ENCODE results near the gene IFRD1.

IFRD1 gene

GRCh38 chr7:112467867-112468266 lies 17.6 kb downstream of the IFRD1 start:
- FAIRE-seq, result no peak
- no peak for DNase-seq (ENCODE audit: insufficient read length, low spot score)
- no peak for TF ChIP-seq CTCF (IDR thresholded peaks at IDR 0.05; ENCODE audit: insufficient read depth, missing control alignments)

DNA sequence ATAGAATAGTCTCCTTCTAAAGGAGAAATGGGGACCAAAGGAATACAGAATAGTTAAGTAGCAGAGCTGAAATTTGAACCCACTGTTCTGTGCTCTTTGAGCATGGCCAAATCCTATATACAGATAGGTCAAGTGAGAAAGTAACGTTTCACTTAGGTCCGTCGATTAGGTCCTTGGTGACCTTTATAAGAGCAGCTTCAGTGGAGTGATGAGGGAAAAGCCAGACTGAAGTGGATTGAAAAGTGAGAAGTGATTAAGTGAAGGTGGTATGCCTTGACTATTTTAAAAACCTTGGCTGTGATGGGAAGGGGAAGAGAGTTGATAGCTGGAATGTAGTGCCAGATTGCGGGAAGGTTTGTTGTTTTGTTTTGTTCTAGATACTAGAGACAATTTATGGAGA lies 19.9 kb downstream of the IFRD1 start:
- TF ChIP-seq CTCF (IDR thresholded peaks at IDR 0.05; ENCODE audit: insufficient read depth, missing control alignments), result no peak
- DNase-seq (ENCODE audit: insufficient read length, low spot score), result no peak
- no peak for FAIRE-seq

DNA sequence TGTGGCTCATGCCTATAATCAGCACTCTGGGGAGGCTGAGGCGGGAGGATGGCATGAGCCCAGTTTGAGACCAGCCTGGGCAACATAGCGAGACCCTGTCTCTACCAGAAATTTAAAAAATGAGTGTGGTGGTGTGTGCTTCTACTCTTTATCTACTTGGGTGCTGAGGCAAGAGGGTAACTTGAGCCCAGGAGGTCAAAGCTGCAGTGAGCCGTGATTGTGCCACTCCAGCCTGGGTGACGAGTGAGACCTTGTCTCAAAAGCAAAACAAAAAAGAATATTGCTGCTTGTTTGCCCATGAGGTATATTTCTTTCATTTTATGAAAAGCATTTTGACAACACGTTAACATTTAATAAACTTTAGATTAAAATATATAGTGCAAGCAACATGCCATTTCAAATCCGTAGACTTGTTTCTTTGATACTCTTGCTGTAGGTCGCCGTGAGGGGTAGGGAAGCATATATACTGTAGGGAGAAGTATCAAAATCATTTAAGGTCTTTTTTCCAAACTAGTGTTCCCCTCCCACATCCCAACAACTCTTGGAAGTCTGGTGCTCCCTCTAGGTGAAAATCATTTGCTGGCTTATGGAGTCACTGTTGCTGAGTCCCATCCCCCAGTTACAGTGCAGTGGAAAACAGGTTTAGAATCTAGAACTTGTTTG lies 26.3 kb downstream of the IFRD1 start:
- DNase-seq (ENCODE audit: insufficient read length, low spot score) (no peak), FAIRE-seq (no peak)
- TF ChIP-seq CTCF (IDR thresholded peaks at IDR 0.05; ENCODE audit: insufficient read depth, missing control alignments), result no peak

DNA sequence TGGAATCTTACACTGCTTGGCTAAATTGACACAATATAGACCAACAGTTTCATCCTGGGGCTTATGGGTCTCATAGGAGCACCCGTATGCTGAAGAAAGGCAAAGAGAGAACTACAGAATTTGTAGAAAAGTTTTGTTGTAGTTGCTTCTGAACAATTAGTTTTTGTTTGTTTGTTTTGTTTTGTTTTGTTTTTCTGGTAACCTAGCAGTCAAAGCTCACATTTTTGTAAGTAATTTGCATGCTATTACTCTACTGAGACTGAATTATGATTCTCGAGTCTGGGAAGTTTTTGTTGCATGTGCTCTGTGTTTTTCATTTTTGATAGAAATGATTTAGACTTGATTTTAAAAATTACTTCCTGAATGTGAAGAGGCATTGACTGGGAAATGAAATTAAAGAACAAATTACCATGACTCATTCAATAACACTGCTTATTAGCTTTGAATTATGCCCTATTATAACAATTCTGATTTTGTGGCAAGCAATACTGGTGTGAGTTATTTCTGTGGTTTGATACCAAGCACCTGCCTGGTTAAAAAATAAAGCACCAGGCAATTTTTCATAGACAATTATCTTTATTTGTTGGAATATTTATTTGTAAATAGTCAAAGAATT lies 31.0 kb downstream of the IFRD1 start:
- DNase-seq (ENCODE audit: insufficient read length, low spot score) (no peak), FAIRE-seq (no peak)
- TF ChIP-seq CTCF (IDR thresholded peaks at IDR 0.05; ENCODE audit: insufficient read depth, missing control alignments), result no peak

DNA sequence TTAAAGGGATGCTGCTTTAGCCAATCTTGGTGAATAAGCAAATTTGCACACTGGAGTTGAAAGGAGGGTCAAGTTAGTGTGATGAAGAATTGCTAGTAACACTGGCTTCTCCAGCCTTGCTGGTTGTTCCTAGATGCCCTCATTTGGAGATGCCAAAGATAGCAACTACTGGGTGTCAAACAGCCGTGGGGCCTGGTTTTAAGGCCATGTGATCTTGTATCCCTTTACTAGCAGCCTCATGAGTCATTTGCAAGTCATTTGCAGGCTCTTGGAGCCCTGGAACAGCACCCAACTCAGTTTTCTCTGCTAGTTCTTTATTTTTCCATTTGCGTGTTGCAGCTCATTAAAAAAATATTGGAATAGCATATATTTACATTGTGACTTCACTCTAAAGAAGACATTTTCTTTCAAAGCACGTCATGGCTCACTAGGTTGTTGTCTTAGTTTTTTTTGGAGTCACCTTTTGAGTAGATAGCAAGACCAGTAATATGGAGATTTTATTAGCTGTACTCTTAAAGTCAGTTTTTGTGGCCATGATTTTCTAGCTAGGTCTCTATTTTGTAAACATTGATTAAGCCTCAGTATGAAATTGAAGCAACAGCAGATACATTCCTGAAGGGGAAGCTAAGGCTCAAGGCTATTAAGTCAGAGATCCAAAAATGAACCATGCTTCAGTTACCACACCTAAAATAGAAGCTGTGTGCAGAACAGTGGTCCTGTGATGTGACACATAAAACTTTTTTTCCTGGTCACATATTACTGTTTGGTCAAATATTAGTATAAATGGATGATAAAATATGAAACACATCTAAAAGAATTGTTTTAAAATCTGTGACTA lies 31.8 kb downstream of the IFRD1 start:
- no peak for TF ChIP-seq CTCF (IDR thresholded peaks at IDR 0.05; ENCODE audit: insufficient read depth, missing control alignments)
- no peak for DNase-seq (ENCODE audit: insufficient read length, low spot score)
- no peak for FAIRE-seq

DNA sequence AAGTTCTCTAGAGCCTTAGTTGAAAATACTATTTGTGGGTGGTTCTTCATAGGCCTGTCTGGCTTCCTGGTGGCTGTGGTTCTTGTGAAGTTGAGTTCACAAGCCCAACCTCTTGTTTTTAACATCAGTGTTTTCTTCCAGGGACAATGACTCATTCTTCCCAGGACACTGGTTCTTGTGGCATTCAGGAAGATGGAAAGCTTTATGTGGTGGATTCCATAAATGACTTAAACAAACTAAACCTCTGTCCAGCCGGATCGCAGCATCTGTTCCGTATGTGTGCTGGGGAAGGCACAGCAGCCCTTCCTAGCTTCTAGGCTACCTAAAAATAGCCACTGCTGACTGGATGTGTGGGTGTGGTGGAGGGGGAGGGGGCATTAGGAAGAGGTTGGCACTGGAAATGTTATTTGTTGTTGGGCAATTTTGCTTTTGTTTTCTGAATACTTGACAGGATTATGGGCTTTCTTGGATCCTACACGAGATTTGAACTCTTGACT lies 34.5 kb downstream of the IFRD1 start:
- DNase-seq (ENCODE audit: insufficient read length, low spot score) (no peak), FAIRE-seq (no peak)
- TF ChIP-seq CTCF (IDR thresholded peaks at IDR 0.05; ENCODE audit: insufficient read depth, missing control alignments), result no peak
